AG04450 (cell line): Measurements from ENCODE around the gene DZIP3. TPM values are rescaled to one million over a fixed set of nuclear protein-coding genes. Genes with fewer than 3 reads are reported as not detected.
"Not testable (repeated sequence)": the region's sequence is repeated elsewhere in the genome, so short reads cannot be mapped to it uniquely, and the experiment has no call there.

Experiments used
- CTCF ChIA-PET: fragments of 300-600, 350-600 bp; formaldehyde crosslinking; extraction: SDS; loops from one replicate; lab custom pipeline; 2022; ENCODE audit warnings: antibody characterized with exemption, inconsistent platforms; lab: Charles Lee
- POLR2A ChIA-PET: fragments of 350-600 bp; formaldehyde crosslinking; extraction: SDS; loops from one replicate; lab custom pipeline; 2021; ENCODE audit warnings: antibody characterized with exemption, inconsistent platforms; lab: Yijun Ruan, JAX
- DNase-seq: peaks from one replicate; pipeline ENCODE4 v3.0.0-alpha.2; 2011; ENCODE audit warnings: low read depth, low spot score
- H3K27ac ChIP-seq: one replicate; pipeline ENCODE4 v1.5.1; 2012; ENCODE audit warnings: low read depth, low read length, control low read depth
- H3K27me3 ChIP-seq: one replicate; pipeline ENCODE4 v1.6.0; 2012; ENCODE audit warnings: low read length; ENCODE audit not compliant: control insufficient read depth, insufficient read depth
- H3K4me3 ChIP-seq: 2 replicates; pipeline ENCODE4 v1.5.1; 2011; ENCODE audit warnings: mild to moderate bottlenecking, low read depth, low read length, control low read depth
- H3K9me3 ChIP-seq: 2 replicates; pipeline ENCODE4 v1.5.1; 2012; ENCODE audit warnings: low read length; ENCODE audit not compliant: control insufficient read depth, insufficient read depth
- polyA plus RNA-seq: library from polyadenylated mRNA; depleted of rRNA; stranded (reverse); fragments of >200 nt; gene quantifications from 2 replicates; pipeline ENCODE4 v1.2.3, GENCODE V29; 2011
- TF ChIP-seq, protein P1 (sequence below): IDR thresholded peaks from 2 replicates; pipeline ENCODE4 v1.5.1; 2011; ENCODE audit warnings: low read depth, low read length, control low read depth, inconsistent platforms

Gene DZIP3
- polyA plus RNA-seq, 1 experiment, result 17.8 TPM

DNA sequence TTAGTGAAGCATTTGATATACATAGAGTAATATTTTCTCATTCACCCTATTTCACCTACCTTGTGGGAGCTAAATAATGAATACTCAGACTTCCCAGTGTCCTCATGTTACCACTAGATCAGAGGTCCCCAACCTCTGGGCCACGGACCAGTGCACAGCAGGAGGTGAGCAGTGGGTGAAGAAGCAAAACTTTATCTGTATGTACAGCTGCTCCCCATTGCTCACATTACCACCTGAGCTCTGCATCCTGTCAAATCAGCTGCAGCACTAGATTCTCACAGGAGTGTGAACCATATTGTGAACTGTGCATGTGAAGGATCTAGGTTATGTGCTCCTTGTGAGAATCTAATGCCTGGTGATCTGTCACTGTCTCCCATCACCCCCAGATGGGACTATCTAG is 88.3 kb downstream of the DZIP3 start:
- no peak for DNase-seq
- CTCF ChIA-PET, result interaction anchor here (1.2 to 2.6 kb wide), 2 partner anchors 15 to 238 kb away, joined by 4 to 7 read pairs; no protein-coding TSS in a partner anchor
- no peaks in the 10 kb centered on the region for H3K9me3 ChIP-seq
- no peak overlapping the region for H3K4me3 ChIP-seq
- POLR2A ChIA-PET, result no interaction called here
- no peak overlapping the region for H3K27ac ChIP-seq
- TF ChIP-seq, protein P1, sequence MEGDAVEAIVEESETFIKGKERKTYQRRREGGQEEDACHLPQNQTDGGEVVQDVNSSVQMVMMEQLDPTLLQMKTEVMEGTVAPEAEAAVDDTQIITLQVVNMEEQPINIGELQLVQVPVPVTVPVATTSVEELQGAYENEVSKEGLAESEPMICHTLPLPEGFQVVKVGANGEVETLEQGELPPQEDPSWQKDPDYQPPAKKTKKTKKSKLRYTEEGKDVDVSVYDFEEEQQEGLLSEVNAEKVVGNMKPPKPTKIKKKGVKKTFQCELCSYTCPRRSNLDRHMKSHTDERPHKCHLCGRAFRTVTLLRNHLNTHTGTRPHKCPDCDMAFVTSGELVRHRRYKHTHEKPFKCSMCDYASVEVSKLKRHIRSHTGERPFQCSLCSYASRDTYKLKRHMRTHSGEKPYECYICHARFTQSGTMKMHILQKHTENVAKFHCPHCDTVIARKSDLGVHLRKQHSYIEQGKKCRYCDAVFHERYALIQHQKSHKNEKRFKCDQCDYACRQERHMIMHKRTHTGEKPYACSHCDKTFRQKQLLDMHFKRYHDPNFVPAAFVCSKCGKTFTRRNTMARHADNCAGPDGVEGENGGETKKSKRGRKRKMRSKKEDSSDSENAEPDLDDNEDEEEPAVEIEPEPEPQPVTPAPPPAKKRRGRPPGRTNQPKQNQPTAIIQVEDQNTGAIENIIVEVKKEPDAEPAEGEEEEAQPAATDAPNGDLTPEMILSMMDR, result no peak
- H3K27me3 ChIP-seq, result no peaks in the 10 kb centered on the region

DNA sequence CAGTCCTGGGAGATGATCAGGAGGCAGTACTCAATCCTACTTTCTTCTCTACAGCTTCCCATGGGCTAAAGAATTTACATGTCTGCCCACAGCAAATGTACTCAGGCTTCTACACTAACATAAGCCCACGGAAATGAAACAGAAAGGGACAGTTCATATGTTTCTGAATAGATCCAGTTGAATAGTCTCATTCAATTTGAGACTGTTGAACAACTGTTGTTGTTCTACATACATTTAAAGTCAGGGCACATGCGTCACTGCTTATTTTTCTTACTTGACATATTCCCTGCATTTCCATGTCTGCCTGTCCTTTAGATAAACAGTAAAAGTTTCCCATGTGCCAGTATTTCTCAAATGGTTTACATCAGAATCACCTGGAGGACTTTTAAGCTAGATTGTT is 102.8 kb downstream of the DZIP3 start:
- H3K27ac ChIP-seq, DNase-seq, POLR2A ChIA-PET, H3K4me3 ChIP-seq, CTCF ChIA-PET, H3K27me3 ChIP-seq, H3K9me3 ChIP-seq: not testable (repeated sequence)

DNA sequence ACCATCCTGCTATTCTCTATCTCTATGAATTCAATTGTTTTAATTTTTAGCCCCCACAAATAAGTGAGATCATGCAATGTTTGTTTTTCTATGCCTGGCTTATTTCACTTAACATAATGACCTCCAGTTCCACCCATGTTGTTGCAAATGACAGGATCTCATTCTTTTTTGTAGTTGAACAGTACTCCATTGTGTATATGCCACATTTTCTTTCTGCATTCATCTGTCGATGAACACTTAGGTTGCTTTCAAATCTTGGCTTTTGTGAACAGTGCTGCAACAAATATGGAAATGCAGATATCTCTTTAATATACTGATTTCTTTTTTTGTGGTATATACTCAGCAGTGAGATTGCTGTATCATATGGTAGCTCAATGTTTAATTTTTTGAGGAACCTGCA is 108.9 kb downstream of the DZIP3 start:
- TF ChIP-seq, protein P1, result no peak

DNA sequence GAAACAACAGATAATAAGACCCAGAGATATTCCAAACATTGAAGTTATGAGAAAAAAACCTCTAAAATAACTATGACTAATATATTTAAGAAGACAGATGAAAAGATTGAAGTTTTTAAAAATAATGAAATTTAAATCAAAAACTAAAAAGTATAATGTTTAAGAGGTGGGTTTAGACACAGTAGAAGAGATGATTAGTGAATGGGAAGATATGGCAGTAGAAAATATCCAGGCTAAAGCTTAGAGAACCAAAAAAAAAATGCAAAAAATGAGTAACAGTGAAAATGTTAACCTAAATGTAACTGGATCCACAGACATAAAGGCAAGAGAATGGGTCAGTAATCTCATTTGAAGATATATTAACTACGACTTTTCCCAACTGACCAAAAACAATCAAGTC is 115.5 kb downstream of the DZIP3 start:
- TF ChIP-seq, protein P1, result no peak
- Histone ChIP-seq H3K9me3 (no peaks in the 10 kb centered on the region), H3K4me3 (no peak overlapping the region), H3K27me3 (no peaks in the 10 kb centered on the region), H3K27ac (no peak overlapping the region)
- no peak for DNase-seq
- POLR2A ChIA-PET, result no interaction called here
- CTCF ChIA-PET, result no interaction called here

More for the DNA sequence above, 108.9 kb downstream of the DZIP3 start:
- Histone ChIP-seq H3K4me3 (no peak overlapping the region), H3K9me3 (no peaks in the 10 kb centered on the region), H3K27me3 (no peaks in the 10 kb centered on the region), H3K27ac (no peak overlapping the region)
- no peak for DNase-seq
- POLR2A ChIA-PET, result no interaction called here
- CTCF ChIA-PET, result no interaction called here

DNA sequence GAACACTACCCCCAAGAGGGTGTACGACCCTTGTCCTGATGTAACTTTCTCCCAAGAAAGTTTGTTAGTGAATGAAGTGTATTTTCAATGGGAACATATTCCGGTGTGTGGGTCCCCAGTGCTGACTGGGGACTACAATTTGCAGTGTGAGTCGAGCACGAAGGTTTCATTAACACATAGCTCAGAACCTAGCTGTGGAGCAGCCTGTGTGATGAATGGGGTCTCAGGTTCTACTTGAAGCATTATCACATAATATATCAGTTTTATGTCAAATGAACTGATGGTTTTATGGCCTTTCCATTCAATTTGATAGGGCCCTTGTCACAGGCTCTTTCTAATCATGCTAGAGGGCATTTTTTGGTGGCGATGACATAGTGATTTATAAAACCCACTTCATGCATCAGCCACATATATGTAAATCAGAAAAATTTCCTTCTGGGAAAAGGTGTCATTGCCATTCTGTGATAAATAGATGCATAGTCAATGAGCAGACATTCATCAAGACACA is 123.5 kb downstream of the DZIP3 start:
- ChIA-PET CTCF (no interaction called here), POLR2A (no interaction called here)
- TF ChIP-seq, protein P1, result no peak
- DNase-seq, result no peak
- Histone ChIP-seq H3K27ac (no peak overlapping the region), H3K27me3 (no peaks in the 10 kb centered on the region), H3K9me3 (no peaks in the 10 kb centered on the region), H3K4me3 (no peak overlapping the region)
